Measurements from ENCODE around the gene TIMP3. TPM values are rescaled to one million over a fixed set of nuclear protein-coding genes. Genes with fewer than 3 reads are reported as not detected.

Gene TIMP3
- total RNA-seq, 2 experiments from 2014 or later, result 0.07 TPM

GRCh38 chr22:32791056-32791455 is 10.4 kb upstream of the TIMP3 start:
- no peak for TF ChIP-seq CTCF (IDR thresholded peaks at IDR 0.05)
- Mint-ChIP-seq H3K4me3 (no peak overlapping the region), H3K4me1 (ENCODE audit: low read depth) (no peaks in the 10 kb centered on the region), H3K27me3 (peaks cover 5% of the 10 kb centered on the region), H3K27ac (no peak overlapping the region), H3K9me3 (no peaks in the 10 kb centered on the region), H3K36me3 (ENCODE audit: low read depth) (no peaks in the 10 kb centered on the region)
- ChIA-PET CTCF (no interaction called here), POLR2A (no interaction called here)
- ATAC-seq (no peak), DNase-seq (no peak)
- intact Hi-C loops (cut with micrococcal nuclease), result no loop called here

DNA sequence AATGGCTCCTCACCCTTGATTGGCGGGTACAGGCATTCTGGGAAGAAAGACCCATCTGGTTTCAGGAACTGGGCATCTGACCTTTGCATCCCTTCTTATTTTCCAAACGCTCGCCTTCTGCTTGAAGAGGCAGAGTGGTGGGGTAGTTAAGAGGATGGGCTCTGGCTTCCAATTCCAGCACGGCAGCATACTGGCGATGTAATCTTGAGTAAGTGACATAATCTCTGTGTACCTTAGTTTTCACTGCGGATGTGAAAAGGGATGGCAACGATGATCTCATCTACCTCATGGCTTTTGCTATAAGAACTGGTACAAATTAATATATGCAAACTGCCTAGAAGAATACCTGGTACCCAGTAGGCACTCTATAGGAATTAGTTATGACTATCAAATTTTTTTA is 10.0 kb upstream of the TIMP3 start:
- CTCF ChIA-PET, result no interaction called here
- POLR2A ChIA-PET, result no interaction called here
- Mint-ChIP-seq H3K4me3 (no peak overlapping the region), H3K36me3 (ENCODE audit: low read depth) (no peaks in the 10 kb centered on the region), H3K27me3 (peaks cover 5% of the 10 kb centered on the region), H3K27ac (no peak overlapping the region), H3K9me3 (no peaks in the 10 kb centered on the region), H3K4me1 (ENCODE audit: low read depth) (no peaks in the 10 kb centered on the region)
- no peak for ATAC-seq
- intact Hi-C loops (cut with micrococcal nuclease), result no loop called here
- no peak for TF ChIP-seq CTCF (IDR thresholded peaks at IDR 0.05)
- DNase-seq, result no peak

DNA sequence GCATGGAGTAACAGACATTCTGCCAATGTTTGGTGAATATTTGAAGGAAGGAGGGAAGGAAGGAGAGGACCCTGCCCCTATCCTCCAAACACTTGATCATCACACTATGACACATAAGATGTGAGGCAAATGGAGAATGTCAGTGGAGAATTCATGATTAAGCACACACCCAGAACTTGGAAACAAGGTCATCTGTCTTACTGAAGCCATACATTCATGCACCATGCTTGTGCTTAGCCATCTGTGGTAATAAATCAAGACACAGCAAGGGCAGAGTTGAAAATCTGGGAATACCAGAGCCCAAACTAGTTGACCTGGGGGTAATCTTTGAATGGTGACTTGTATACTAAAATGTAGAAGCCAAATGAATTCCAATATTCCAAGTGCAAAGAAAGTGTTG is 7.9 kb upstream of the TIMP3 start:
- Mint-ChIP-seq H3K4me3 (no peak overlapping the region), H3K9me3 (no peaks in the 10 kb centered on the region), H3K4me1 (ENCODE audit: low read depth) (no peaks in the 10 kb centered on the region), H3K36me3 (ENCODE audit: low read depth) (no peaks in the 10 kb centered on the region), H3K27me3 (peaks cover 7% of the 10 kb centered on the region), H3K27ac (no peak overlapping the region)
- ChIA-PET POLR2A (no interaction called here), CTCF (interaction anchor here (0.9 to 7.5 kb wide), 4 partner anchors 134 to 266 kb away, joined by 3 to 119 read pairs (median 6); no protein-coding TSS in a partner anchor)
- ATAC-seq (no peak), DNase-seq (no peak)
- TF ChIP-seq CTCF (IDR thresholded peaks at IDR 0.05), result no peak
- intact Hi-C loops (cut with micrococcal nuclease), result no loop called here

- no peak overlapping the region for H3K27ac Mint-ChIP-seq
These were observed 6.9 kb upstream of the TIMP3 start for GRCh38 chr22:32794449-32795213.

More at GRCh38 chr22:32794449-32795213, 6.9 kb upstream of the TIMP3 start:
- DNase-seq (no peak), ATAC-seq (no peak)
- ChIA-PET POLR2A (interaction anchor here (0.6 kb wide), 1 partner anchor 136 kb away, joined by 3 read pairs; no protein-coding TSS in a partner anchor), CTCF (interaction anchor here (0.9 to 7.5 kb wide), 8 partner anchors 9 to 269 kb away, joined by 3 to 119 read pairs (median 6); no protein-coding TSS in a partner anchor)
- no peak for TF ChIP-seq CTCF (IDR thresholded peaks at IDR 0.05)
- no peak overlapping the region for H3K4me3 Mint-ChIP-seq
- H3K36me3 Mint-ChIP-seq (ENCODE audit: low read depth), result no peaks in the 10 kb centered on the region
- H3K27me3 Mint-ChIP-seq, result peaks cover 9% of the 10 kb centered on the region
- no peaks in the 10 kb centered on the region for H3K4me1 Mint-ChIP-seq (ENCODE audit: low read depth)
- intact Hi-C loops (cut with micrococcal nuclease), result loop anchor here (5.0 kb wide), 1 partner anchor 267 kb away; no protein-coding TSS in a partner anchor
- no peaks in the 10 kb centered on the region for H3K9me3 Mint-ChIP-seq
